NCI-H774 (cell line): ENCODE measurements around the gene UVRAG.

ENCODE experiments used
- DNase-seq: peaks from one replicate; lab custom pipeline; 2025; lab: John Stamatoyannopoulos, UW

The UVRAG gene

GRCh38 chr11:76172583-76172982, 357.6 kb downstream of the UVRAG start:
- no peak for DNase-seq

- DNase-seq, result no peak
These were observed 358.7 kb downstream of the UVRAG start for GRCh38 chr11:76173663-76174062.

- no peak for DNase-seq
These were observed 359.3 kb downstream of the UVRAG start for GRCh38 chr11:76174330-76174729.

GRCh38 chr11:76175783-76176182, 360.8 kb downstream of the UVRAG start:
- DNase-seq, result no peak

- no peak for DNase-seq
These were observed 361.5 kb downstream of the UVRAG start for GRCh38 chr11:76176463-76176862.

- DNase-seq, result no peak
These were observed 362.3 kb downstream of the UVRAG start for GRCh38 chr11:76177250-76177686.

- no peak for DNase-seq
These were observed 364.1 kb downstream of the UVRAG start for GRCh38 chr11:76179147-76179546.

- no peak for DNase-seq
These were observed 366.4 kb downstream of the UVRAG start for GRCh38 chr11:76181371-76181770.

- DNase-seq, result no peak
These were observed 369.6 kb downstream of the UVRAG start for GRCh38 chr11:76184551-76184993.

GRCh38 chr11:76185511-76185910, 370.5 kb downstream of the UVRAG start:
- DNase-seq, result no peak

- no peak for DNase-seq
These were observed 371.0 kb downstream of the UVRAG start for GRCh38 chr11:76185931-76186401.

- DNase-seq, result no peak
These were observed 371.8 kb downstream of the UVRAG start for GRCh38 chr11:76186776-76187279.

- no peak for DNase-seq
These were observed 373.9 kb downstream of the UVRAG start for GRCh38 chr11:76188873-76189272.

- no peak for DNase-seq
These were observed 374.7 kb downstream of the UVRAG start for GRCh38 chr11:76189682-76190081.

GRCh38 chr11:76190376-76190775, 375.4 kb downstream of the UVRAG start:
- no peak for DNase-seq
